Measurements from ENCODE around the gene PON2. TPM values are rescaled to one million over a fixed set of nuclear protein-coding genes. Genes with fewer than 3 reads are reported as not detected.

PON2 gene
- total RNA-seq, 2 donors from 2014 or later: 66.3 to 66.8 TPM

GRCh38 chr7:95405208-95405607 is 29.6 kb downstream of the PON2 start:
- Mint-ChIP-seq H3K27ac (no peak overlapping the region), H3K4me3 (no peak overlapping the region), H3K27me3 (ENCODE audit: insufficient read depth) (no peaks in the 10 kb centered on the region), H3K36me3 (ENCODE audit: low read depth) (peaks cover 32% of the 10 kb centered on the region), H3K4me1 (no peaks in the 10 kb centered on the region), H3K9me3 (no peaks in the 10 kb centered on the region)
- Histone ChIP-seq H3K36me3 (ENCODE audit: control insufficient read depth, insufficient read depth, low read length) (peaks cover 49% of the 10 kb centered on the region), H3K27me3 (ENCODE audit: control insufficient read depth, insufficient read depth, low read length, poor library complexity, severe bottlenecking) (no peaks in the 10 kb centered on the region), H3K4me3 (ENCODE audit: low read length) (no peak overlapping the region), H3K27ac (ENCODE audit: low read depth, low read length) (no peak overlapping the region), H3K9me3 (ENCODE audit: control insufficient read depth, low read length) (no peaks in the 10 kb centered on the region), H3K9ac (ENCODE audit: extremely low read depth, low read length, poor library complexity, severe bottlenecking) (no peak overlapping the region), H3K4me1 (ENCODE audit: control insufficient read depth, insufficient read depth, low read length) (no peaks in the 10 kb centered on the region)
- TF ChIP-seq CTCF (conservative IDR thresholded peaks at IDR 0.05): no peak
- 90 to 100% methylated on average over 1 to 3 of the region's 3 CpGs for WGBS, 2 experiments (ENCODE audit: insufficient coverage in 1 of 2, insufficient read length in 1 of 2)
- no peak for DNase-seq

GRCh38 chr7:95404316-95404865 is 30.4 kb downstream of the PON2 start:
- no peak for TF ChIP-seq CTCF (conservative IDR thresholded peaks at IDR 0.05)
- Mint-ChIP-seq H3K36me3 (ENCODE audit: low read depth) (peaks cover 27% of the 10 kb centered on the region), H3K27me3 (ENCODE audit: insufficient read depth) (no peaks in the 10 kb centered on the region), H3K27ac (no peak overlapping the region), H3K9me3 (no peaks in the 10 kb centered on the region), H3K4me3 (no peak overlapping the region), H3K4me1 (no peaks in the 10 kb centered on the region)
- Histone ChIP-seq H3K4me1 (ENCODE audit: control insufficient read depth, insufficient read depth, low read length) (no peaks in the 10 kb centered on the region), H3K36me3 (ENCODE audit: control insufficient read depth, insufficient read depth, low read length) (peaks cover 45% of the 10 kb centered on the region), H3K27ac (ENCODE audit: low read depth, low read length) (peak overlapping the region; percentile 8), H3K27me3 (ENCODE audit: control insufficient read depth, insufficient read depth, low read length, poor library complexity, severe bottlenecking) (no peaks in the 10 kb centered on the region), H3K9ac (ENCODE audit: extremely low read depth, low read length, poor library complexity, severe bottlenecking) (no peak overlapping the region), H3K4me3 (ENCODE audit: low read length) (no peak overlapping the region), H3K9me3 (ENCODE audit: control insufficient read depth, low read length) (no peaks in the 10 kb centered on the region)
- no peak for DNase-seq
- 59 to 82% methylated on average over 4 of the region's 4 CpGs for WGBS, 2 experiments (ENCODE audit: insufficient coverage in 1 of 2, insufficient read length in 1 of 2)

GRCh38 chr7:95398155-95398940 is 36.5 kb downstream of the PON2 start:
- 91% methylated on average over 3 of the region's 4 CpGs; no CpG with 5 or more reads in 1 of the 2 experiments for WGBS, 2 experiments (ENCODE audit: insufficient coverage in 1 of 2, insufficient read length in 1 of 2)
- H3K4me1 Mint-ChIP-seq: no peaks in the 10 kb centered on the region
- H3K27ac Mint-ChIP-seq: no peak overlapping the region
- peaks cover 3% of the 10 kb centered on the region for H3K36me3 Mint-ChIP-seq (ENCODE audit: low read depth)
- Histone ChIP-seq H3K27me3 (ENCODE audit: control insufficient read depth, insufficient read depth, low read length, poor library complexity, severe bottlenecking) (no peaks in the 10 kb centered on the region), H3K27ac (ENCODE audit: low read depth, low read length) (no peak overlapping the region), H3K4me3 (ENCODE audit: low read length) (no peak overlapping the region), H3K36me3 (ENCODE audit: control insufficient read depth, insufficient read depth, low read length) (peaks cover 3% of the 10 kb centered on the region), H3K4me1 (ENCODE audit: control insufficient read depth, insufficient read depth, low read length) (no peaks in the 10 kb centered on the region), H3K9ac (ENCODE audit: extremely low read depth, low read length, poor library complexity, severe bottlenecking) (no peak overlapping the region), H3K9me3 (ENCODE audit: control insufficient read depth, low read length) (no peaks in the 10 kb centered on the region)
- no peaks in the 10 kb centered on the region for H3K9me3 Mint-ChIP-seq
- H3K4me3 Mint-ChIP-seq: no peak overlapping the region
- H3K27me3 Mint-ChIP-seq (ENCODE audit: insufficient read depth): peaks cover 3% of the 10 kb centered on the region
- DNase-seq: no peak
- no peak for TF ChIP-seq CTCF (conservative IDR thresholded peaks at IDR 0.05)
